Measurements from ENCODE around the gene DOCK4. TPM values are rescaled to one million over a fixed set of nuclear protein-coding genes. Genes with fewer than 3 reads are reported as not detected.

DOCK4 gene
- total and polyA plus RNA-seq, 7 donors, result 3.0 to 28.5 (median 14.1) TPM

DNA sequence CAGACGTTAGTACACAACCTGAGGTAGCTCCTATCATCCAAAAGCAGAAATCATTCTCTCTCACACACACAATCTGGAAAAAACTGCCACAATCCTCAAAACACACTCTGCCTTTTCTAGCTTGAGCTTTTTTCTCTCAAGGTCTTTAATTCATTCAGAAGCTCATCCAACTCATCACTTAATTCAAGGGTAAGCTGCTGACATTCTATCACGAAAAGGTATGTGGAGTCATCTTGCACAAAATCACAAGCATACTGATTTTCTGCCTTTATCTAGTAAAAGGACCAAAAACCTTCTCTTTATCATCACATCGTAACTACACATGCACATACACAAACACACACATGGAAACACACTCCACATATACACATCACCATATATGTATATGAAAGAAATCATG lies 32.0 kb downstream of the DOCK4 start:
- 89 to 97% methylated on average over 3 of the region's 3 CpGs for WGBS, 2 donors
- intact Hi-C loops (cut with DNase I), result no loop called here

DNA sequence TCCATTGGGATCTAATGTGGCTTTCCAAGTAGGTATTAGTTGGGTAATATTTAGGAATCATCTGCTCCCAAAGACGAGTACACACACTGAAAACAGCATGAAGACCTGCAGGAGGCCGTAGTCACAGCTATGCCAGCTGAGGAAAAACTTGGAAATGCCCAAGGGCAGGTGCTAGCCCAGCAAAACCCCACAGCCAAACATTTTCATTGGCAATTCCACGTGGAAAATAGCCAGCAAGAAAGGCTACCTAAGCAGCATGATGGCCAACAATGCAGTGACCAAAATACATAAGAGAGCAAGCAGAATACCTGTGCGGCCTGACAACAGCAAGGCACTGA lies 32.7 kb downstream of the DOCK4 start:
- Histone ChIP-seq H3K4me3 (no peak overlapping the region), H3K36me3 (no peaks in the 10 kb centered on the region), H3K4me1 (no peaks in the 10 kb centered on the region), H3K9me3 (no peaks in the 10 kb centered on the region), H3K27ac (peak overlapping the region in 1 of 4 donors; percentile 6), H3K27me3 (no peaks in the 10 kb centered on the region)
- no peak for DNase-seq
- TF ChIP-seq EP300 (IDR thresholded peaks at IDR 0.05), result no peak
- TF ChIP-seq, protein P1, sequence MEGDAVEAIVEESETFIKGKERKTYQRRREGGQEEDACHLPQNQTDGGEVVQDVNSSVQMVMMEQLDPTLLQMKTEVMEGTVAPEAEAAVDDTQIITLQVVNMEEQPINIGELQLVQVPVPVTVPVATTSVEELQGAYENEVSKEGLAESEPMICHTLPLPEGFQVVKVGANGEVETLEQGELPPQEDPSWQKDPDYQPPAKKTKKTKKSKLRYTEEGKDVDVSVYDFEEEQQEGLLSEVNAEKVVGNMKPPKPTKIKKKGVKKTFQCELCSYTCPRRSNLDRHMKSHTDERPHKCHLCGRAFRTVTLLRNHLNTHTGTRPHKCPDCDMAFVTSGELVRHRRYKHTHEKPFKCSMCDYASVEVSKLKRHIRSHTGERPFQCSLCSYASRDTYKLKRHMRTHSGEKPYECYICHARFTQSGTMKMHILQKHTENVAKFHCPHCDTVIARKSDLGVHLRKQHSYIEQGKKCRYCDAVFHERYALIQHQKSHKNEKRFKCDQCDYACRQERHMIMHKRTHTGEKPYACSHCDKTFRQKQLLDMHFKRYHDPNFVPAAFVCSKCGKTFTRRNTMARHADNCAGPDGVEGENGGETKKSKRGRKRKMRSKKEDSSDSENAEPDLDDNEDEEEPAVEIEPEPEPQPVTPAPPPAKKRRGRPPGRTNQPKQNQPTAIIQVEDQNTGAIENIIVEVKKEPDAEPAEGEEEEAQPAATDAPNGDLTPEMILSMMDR (IDR thresholded peaks at IDR 0.05), result no peak
- no peak for TF ChIP-seq POLR2A (IDR thresholded peaks at IDR 0.05)
- no peak for TF ChIP-seq POLR2AphosphoS5 (IDR thresholded peaks at IDR 0.05)
- intact Hi-C loops (cut with DNase I), result no loop called here
- WGBS, 2 donors, result 82 to 83% methylated on average over 4 of the region's 4 CpGs

More for the DNA sequence above, 32.0 kb downstream of the DOCK4 start:
- no peak overlapping the region for H3K27ac ChIP-seq
- H3K36me3 ChIP-seq, result no peaks in the 10 kb centered on the region
- TF ChIP-seq, protein P1 (IDR thresholded peaks at IDR 0.05), result no peak
- TF ChIP-seq POLR2A (IDR thresholded peaks at IDR 0.05), result no peak
- TF ChIP-seq POLR2AphosphoS5 (IDR thresholded peaks at IDR 0.05), result no peak
- no peak for TF ChIP-seq EP300 (IDR thresholded peaks at IDR 0.05)
- no peak for DNase-seq
- H3K4me3 ChIP-seq, result no peak overlapping the region
- no peaks in the 10 kb centered on the region for H3K9me3 ChIP-seq
- H3K4me1 ChIP-seq, result no peaks in the 10 kb centered on the region
- no peaks in the 10 kb centered on the region for H3K27me3 ChIP-seq

DNA sequence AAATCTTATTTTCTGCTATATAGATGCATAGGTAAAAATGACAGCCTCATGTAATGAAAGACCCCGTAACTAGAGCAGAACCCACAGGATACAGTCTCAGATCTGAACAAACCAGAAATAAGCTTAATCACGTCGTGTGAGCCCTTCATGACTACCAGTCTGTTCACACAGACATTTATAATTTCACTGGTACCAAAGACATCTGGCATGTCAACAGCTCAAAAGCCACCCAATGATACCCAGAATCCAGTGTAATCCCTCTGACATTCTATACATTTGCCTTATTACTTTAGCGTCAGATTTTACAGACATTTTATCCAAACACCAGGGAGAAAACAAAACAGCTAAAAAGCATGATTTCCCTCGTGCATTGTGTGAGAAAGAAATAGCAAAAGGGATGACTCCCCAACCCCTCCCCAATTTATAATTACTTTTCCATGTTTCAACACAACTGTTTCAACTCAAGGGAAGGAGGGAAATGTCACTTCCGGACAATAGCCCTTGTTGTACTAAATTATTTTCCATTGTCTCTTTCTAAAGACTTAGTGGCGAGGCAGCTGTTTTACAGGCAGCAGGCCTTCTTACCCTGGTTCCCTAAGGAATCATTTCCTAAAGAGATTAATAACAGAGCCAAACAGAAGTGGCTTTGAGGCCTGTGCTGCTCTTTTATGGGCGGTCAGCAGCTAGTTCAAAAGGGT lies 33.2 kb downstream of the DOCK4 start:
- no peaks in the 10 kb centered on the region for H3K9me3 ChIP-seq
- H3K4me3 ChIP-seq, result no peak overlapping the region
- 74 to 87% methylated on average over 8 of the region's 8 CpGs for WGBS, 2 donors
- H3K27ac ChIP-seq, result peak overlapping the region in 1 of 4 donors; percentile 6
- H3K27me3 ChIP-seq, result no peaks in the 10 kb centered on the region
- intact Hi-C loops (cut with DNase I), result no loop called here
- TF ChIP-seq POLR2A (IDR thresholded peaks at IDR 0.05), result no peak
- TF ChIP-seq, protein P1 (IDR thresholded peaks at IDR 0.05), result no peak
- H3K4me1 ChIP-seq, result no peaks in the 10 kb centered on the region
- no peak for DNase-seq
- no peaks in the 10 kb centered on the region for H3K36me3 ChIP-seq

DNA sequence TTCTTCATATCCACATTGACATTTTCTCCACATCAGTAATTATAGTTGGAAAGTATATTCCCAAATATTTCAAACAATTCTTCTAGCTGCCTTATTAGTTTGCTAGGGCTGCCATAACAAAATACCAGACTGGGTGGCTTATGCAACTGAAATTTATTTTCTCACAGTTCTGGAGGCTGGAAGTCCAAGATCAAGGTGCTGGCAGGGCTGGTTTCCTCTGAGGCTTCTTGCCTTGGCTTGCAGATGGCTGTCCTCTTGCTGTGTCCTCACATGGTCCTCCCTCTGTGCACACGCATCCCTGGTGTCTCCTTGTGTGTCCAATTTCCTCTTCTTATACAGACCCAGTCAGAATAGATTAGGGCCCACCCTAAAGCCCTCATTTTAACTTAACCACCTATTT lies 34.5 kb downstream of the DOCK4 start:
- H3K9me3 ChIP-seq, result no peaks in the 10 kb centered on the region
- WGBS, 2 donors, result 88 to 89% methylated on average over 1 of the region's 1 CpG
- no peak for TF ChIP-seq EP300 (IDR thresholded peaks at IDR 0.05)
- no peaks in the 10 kb centered on the region for H3K36me3 ChIP-seq
- H3K27ac ChIP-seq, result no peak overlapping the region
- intact Hi-C loops (cut with DNase I), result no loop called here
- H3K4me1 ChIP-seq, result no peaks in the 10 kb centered on the region
- DNase-seq, result no peak
- no peak overlapping the region for H3K4me3 ChIP-seq
- no peaks in the 10 kb centered on the region for H3K27me3 ChIP-seq

DNA sequence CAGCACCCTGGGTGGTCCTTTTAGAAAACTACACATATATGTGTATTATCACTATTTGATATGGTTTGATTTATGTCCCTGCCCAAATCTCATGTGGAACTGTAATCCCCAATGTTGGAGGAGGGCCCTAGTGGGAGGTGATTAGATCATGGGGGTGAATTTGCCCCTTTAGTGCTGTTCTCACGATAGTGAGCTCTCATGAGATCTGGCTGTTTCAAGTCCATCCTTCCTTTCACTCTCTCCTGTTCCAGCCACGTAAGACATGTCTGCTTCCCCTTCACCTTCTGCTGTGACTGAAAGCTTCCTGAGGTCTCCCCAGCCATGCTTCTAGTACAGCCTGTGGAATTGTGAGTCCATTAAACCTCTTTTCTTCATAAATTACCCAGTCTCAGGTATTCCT lies 37.3 kb downstream of the DOCK4 start:
- intact Hi-C loops (cut with DNase I), result no loop called here
- Histone ChIP-seq H3K36me3 (no peaks in the 10 kb centered on the region), H3K4me1 (no peaks in the 10 kb centered on the region), H3K4me3 (no peak overlapping the region), H3K27ac (no peak overlapping the region), H3K9me3 (no peaks in the 10 kb centered on the region), H3K27me3 (no peaks in the 10 kb centered on the region)
- DNase-seq, result no peak
- 90 to 92% methylated on average over 2 of the region's 2 CpGs for WGBS, 2 donors
- TF ChIP-seq POLR2A (IDR thresholded peaks at IDR 0.05) (no peak), EP300 (IDR thresholded peaks at IDR 0.05) (no peak), POLR2AphosphoS5 (IDR thresholded peaks at IDR 0.05) (no peak)
- TF ChIP-seq, protein P1 (IDR thresholded peaks at IDR 0.05), result no peak
